HUDEP-2 (cell line): Measurements from ENCODE around the gene ARMC3.
"Not testable (repeated sequence)": the region's sequence is repeated elsewhere in the genome, so short reads cannot be mapped to it uniquely, and the experiment has no call there.

Source experiments
- DNase-seq, 76 experiments: peaks; one replicate each; lab custom pipeline; 2025; ENCODE audit not compliant: unreplicated experiment in 76 of 76; lab: John Stamatoyannopoulos, UW

The ARMC3 gene

GRCh38 chr10:23037152-23037551 lies 109.3 kb downstream of the ARMC3 start:
- no peak for DNase-seq

DNA sequence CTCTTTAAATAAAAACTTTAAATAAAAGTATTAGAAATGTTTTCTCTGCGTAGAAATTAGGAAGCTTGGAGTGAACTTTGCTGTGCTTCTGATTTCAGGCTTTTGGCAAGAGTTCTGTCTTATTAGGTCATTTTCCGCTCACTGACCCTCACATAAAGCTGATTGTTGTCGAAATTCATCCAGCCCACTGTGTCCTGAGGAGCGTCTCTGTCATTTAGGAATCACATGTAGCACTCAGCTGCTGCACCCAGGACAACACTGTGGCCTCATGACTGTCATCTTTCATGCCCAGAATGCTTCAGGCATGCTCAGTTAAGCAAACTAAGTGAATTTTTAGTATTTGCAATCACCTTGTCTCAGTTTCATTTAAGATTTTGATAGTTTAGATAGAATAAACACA lies 109.7 kb downstream of the ARMC3 start:
- no peak for DNase-seq

DNA sequence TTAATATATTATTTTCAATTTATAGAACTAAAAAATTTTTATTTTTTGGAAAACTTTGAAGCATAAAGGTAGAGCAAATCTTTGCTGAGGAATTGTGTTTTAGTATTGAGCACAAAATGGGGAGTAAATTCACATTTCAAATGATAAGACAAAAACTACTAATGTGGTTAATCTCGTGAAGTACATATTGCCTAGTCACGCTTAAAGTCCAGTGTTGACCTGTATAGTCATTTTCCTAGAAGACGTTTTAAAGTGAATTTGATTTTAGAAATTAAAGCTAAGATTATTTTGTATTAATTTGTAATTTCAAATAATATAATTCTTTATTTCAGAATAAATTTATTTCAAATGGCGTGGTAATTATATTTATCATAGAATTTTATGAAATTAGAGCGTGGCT lies 110.3 kb downstream of the ARMC3 start:
- no peak for DNase-seq

DNA sequence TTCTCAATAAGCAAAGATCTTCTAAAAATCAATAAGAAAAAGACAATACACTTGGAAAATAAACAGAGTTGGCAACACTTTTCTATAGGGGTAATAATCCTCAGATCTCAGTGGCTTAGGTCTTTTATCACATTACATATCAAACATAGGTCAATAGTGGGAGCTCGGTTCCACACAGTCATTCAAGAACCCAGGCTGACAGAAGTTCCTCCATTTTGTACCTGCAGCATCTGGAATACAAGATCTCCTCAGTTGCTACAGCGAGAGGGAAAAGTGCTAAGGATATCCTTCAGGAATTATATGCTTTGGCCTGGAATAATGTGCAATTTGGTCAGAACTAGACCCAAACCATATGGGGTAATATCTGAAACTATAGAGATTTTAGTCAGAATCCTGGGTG lies 112.1 kb downstream of the ARMC3 start:
- DNase-seq: no peak

GRCh38 chr10:23046027-23046426 lies 118.2 kb downstream of the ARMC3 start:
- DNase-seq: no peak

DNA sequence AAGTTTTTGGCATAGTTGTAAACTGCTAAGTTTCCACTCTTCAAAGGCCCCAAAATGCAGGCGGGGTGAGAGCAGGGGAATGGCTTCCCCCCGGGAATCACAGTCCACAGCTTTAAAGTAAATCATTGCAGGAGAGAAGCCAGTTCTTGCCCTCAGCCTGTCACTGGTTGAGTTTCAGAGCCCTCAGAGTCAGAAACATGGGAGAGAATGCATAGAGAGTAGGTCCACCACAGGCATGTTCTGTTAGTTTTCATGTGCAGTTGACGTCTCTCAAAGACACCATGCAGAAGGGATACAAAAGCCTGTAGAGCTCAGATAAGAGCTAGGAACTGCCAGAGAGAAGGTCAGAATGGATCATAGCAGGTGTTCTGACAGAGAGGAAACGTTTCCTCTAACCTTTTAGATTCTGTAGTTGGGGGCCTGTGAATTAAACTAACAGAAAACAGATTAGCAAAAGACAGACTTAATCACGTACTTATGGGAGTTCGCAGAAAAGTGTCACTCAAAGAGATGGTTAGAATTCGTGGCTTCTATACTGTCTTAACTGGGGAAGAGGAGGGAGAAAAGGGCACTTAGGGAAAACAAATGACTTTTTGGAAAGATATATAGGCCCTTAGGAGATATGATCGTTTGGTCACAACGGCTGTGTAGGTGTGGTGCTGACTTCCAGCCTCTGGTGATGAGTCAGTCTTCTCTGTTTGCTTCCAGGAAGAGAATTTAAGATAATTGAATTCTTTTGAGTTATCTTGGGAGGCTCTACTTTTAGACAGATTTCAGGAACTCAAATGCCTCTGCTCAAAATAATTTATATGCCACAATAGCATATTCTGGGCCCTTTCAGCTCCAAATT lies 119.6 kb downstream of the ARMC3 start:
- DNase-seq: peak in 27 of 76 experiments; percentile 1 to 51 (median 15)

DNA sequence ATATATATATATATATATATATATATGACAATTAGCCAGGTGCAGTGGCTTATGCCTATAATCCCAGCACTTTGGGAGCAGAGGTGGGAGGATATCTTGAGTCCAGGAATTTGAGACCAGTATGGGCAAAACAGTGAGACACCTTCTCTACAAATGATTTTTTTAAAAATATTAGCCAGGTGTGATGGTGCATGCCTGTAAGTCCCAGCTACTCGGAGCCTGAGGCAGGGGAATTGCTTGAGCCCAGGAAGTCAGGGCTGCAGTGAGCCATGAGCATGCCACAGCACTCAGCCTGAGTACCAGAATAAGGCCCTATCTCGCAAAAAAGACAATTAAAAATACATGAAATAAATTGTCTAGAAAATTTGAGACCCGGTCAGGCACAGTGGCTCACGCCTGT lies 120.3 kb downstream of the ARMC3 start:
- no peak for DNase-seq

- DNase-seq: no peak
Observed at GRCh38 chr10:23051278-23051677, 123.4 kb downstream of the ARMC3 start.

DNA sequence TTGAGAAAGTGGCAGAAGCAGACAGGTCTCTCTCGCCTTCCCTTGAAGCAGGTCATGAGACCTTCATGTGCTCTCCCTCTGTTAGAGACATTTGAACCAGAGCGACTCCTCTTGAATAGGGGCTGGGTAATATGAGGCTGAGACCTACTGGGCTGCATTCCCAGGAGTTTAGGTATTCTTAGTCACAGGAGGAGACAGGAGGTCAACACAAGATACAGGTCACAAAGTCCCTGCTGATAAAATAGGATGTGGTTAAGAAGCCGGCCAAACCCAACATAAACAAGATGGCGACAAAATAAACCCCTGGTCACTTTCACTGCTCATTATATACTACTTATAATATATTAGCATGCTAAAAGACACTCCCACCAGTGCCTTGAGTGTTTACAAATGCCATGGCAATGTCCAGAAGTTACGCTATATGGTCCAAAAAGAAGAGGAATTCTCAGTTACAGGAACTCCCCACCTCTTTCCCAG lies 124.0 kb downstream of the ARMC3 start:
- no peak for DNase-seq

GRCh38 chr10:23053036-23053435 lies 125.2 kb downstream of the ARMC3 start:
- DNase-seq: no peak

- no peak for DNase-seq
Observed at GRCh38 chr10:23055424-23056185, 127.8 kb downstream of the ARMC3 start.

GRCh38 chr10:23056186-23056579 lies 128.3 kb downstream of the ARMC3 start:
- DNase-seq: no peak

- no peak for DNase-seq
Observed at GRCh38 chr10:23058366-23058765, 130.5 kb downstream of the ARMC3 start.

GRCh38 chr10:23060918-23061317 lies 133.1 kb downstream of the ARMC3 start:
- DNase-seq: no peak

DNA sequence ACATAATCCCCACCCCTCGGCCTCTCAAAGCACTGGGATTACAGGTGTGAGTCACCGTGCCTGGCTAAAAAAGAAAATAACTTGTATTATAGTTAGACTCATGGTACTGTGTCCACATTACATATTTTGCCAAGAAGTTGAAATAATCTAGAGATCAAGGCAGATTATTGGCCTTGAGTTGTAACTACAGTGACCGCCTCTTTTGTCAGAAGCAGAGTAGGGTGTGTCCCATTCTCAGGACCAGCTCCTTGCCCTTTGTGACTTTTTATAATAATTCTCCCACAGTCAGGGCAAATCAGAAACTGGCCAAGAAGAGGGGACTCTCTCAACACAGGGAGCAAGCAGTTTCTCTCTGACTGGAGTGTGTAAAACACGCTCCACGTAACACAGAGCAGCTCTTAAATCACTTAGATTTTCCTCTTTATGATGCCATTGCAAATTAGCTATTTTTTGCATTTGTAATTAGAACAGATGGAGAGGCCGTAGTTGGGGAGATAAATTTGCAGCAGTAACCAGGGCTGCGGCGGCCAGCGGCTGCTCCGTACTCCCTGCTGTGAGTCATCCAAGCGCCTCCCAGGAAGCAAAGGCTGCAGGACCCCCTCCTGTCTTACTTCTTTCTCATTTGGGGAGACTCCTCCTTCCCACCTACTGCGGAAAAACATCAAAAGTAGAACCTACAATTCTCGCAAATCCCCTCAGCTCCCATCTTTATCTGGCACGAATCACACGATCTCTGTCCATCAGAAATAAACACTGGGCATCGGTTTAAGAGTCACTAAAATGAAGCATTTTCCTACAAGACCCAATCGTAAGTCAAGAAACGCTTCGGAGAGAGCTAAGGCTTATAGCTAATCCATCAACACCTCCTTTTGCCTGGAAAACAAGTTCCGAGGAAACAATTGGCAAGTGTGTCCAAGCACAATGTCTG lies 135.5 kb downstream of the ARMC3 start:
- DNase-seq: no peak

GRCh38 chr10:23063973-23064812 lies 136.3 kb downstream of the ARMC3 start:
- no peak for DNase-seq

- not testable (repeated sequence) for DNase-seq
Observed at GRCh38 chr10:23064813-23065114, 136.9 kb downstream of the ARMC3 start.

- DNase-seq: no peak
Observed at GRCh38 chr10:23065181-23065948, 137.5 kb downstream of the ARMC3 start.

DNA sequence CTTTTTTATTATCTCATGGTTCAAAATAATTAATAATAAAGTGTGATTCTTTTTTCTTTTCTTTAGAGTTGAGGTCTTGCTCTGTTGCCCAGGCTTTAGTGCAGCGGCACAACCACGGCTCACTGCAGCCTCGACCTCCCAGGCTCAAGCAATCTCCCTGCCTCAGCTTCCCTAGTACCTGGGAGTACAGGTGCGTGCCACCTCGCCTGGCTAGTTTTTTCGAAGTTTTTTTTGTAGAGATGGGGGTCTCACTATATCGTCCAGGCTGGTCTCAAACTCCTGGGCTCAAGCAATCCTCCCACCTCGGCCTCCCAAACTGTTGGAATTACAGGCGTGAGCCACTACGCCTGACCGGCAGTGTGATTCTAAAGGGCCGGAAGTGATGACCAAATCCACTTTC lies 139.5 kb downstream of the ARMC3 start:
- DNase-seq: no peak
